Measurements from ENCODE around the gene MBL2. TPM values are rescaled to one million over a fixed set of nuclear protein-coding genes. Genes with fewer than 3 reads are reported as not detected.

The MBL2 gene
- not detected in 2 replicates for total RNA-seq (2014; rRNA removed; shearing (Covaris generic))
- not detected in 2 replicates for polyA plus RNA-seq (2015; cell fraction: cytosol; rRNA removed)
- polyA plus RNA-seq (2015; cell fraction: nucleus; rRNA removed), result not detected in 2 replicates

- DNase-seq (ENCODE audit: low read depth), result no peak
These were observed at the start of gene MBL2 for GRCh38 chr10:52772623-52773022. MBL2 (minus strand) TSS chr10:52772784; CDS start chr10:52771635, 1,149 bp downstream.

- no peak for DNase-seq (ENCODE audit: low read depth)
These were observed 47.7 kb upstream of the MBL2 start for GRCh38 chr10:52820309-52820708.

- DNase-seq (ENCODE audit: low read depth), result peak; percentile 76
These were observed 45.4 kb upstream of the MBL2 start for GRCh38 chr10:52818019-52818418.

- DNase-seq (ENCODE audit: low read depth), result no peak
These were observed 41.9 kb upstream of the MBL2 start for GRCh38 chr10:52814506-52814905.

GRCh38 chr10:52811776-52812175 lies 39.2 kb upstream of the MBL2 start:
- no peak for DNase-seq (ENCODE audit: low read depth)

- no peak for DNase-seq (ENCODE audit: low read depth)
These were observed 38.2 kb upstream of the MBL2 start for GRCh38 chr10:52810761-52811160.

GRCh38 chr10:52807803-52808202 lies 35.2 kb upstream of the MBL2 start:
- no peak for DNase-seq (ENCODE audit: low read depth)

- DNase-seq (ENCODE audit: low read depth), result no peak
These were observed 33.1 kb upstream of the MBL2 start for GRCh38 chr10:52805414-52806285.

- DNase-seq (ENCODE audit: low read depth), result peak; percentile 70
These were observed 29.4 kb upstream of the MBL2 start for GRCh38 chr10:52801947-52802346.

GRCh38 chr10:52786098-52786497 lies 13.5 kb upstream of the MBL2 start:
- no peak for DNase-seq (ENCODE audit: low read depth)

- no peak for DNase-seq (ENCODE audit: low read depth)
These were observed 12.8 kb upstream of the MBL2 start for GRCh38 chr10:52785418-52785817.

GRCh38 chr10:52783726-52784125 lies 11.1 kb upstream of the MBL2 start:
- no peak for DNase-seq (ENCODE audit: low read depth)

- no peak for DNase-seq (ENCODE audit: low read depth)
These were observed 10.0 kb upstream of the MBL2 start for GRCh38 chr10:52782554-52782953.

- no peak for DNase-seq (ENCODE audit: low read depth)
These were observed 8.0 kb upstream of the MBL2 start for GRCh38 chr10:52780391-52781155.

GRCh38 chr10:52779541-52780390 lies 7.2 kb upstream of the MBL2 start:
- DNase-seq (ENCODE audit: low read depth), result peak; percentile 62

GRCh38 chr10:52778511-52779392 lies 6.2 kb upstream of the MBL2 start:
- peak; percentile 8 for DNase-seq (ENCODE audit: low read depth)

GRCh38 chr10:52777414-52777813 lies 4.8 kb upstream of the MBL2 start:
- no peak for DNase-seq (ENCODE audit: low read depth)

- no peak for DNase-seq (ENCODE audit: low read depth)
These were observed 3.9 kb upstream of the MBL2 start for GRCh38 chr10:52776471-52776903.

- no peak for DNase-seq (ENCODE audit: low read depth)
These were observed 2.6 kb upstream of the MBL2 start for GRCh38 chr10:52775132-52775647.

GRCh38 chr10:52774600-52775106 lies 2.1 kb upstream of the MBL2 start:
- DNase-seq (ENCODE audit: low read depth), result no peak

Data from HT1080 (cell line).